Nephron progenitor cell (in vitro differentiated cells): ENCODE results near the gene SOHLH2.

Experiments used
- DNase-seq: peaks from one replicate; pipeline ENCODE4 v3.0.0; 2021
- H3K27ac Mint-ChIP-seq: 2 replicates; pipeline ENCODE4 v1.8.0; 2021; ENCODE audit warnings: mild to moderate bottlenecking, moderate library complexity, mixed read lengths
- H3K27me3 Mint-ChIP-seq: 2 replicates; pipeline ENCODE4 v1.8.0; 2021; ENCODE audit warnings: mild to moderate bottlenecking, low read depth, mixed read lengths; ENCODE audit not compliant: poor library complexity
- H3K36me3 Mint-ChIP-seq: 2 replicates; pipeline ENCODE4 v1.8.0; 2021; ENCODE audit warnings: low read depth, mixed read lengths
- H3K4me1 Mint-ChIP-seq: 2 replicates; pipeline ENCODE4 v1.8.0; 2021; ENCODE audit warnings: mixed read lengths
- H3K4me3 Mint-ChIP-seq: 2 replicates; pipeline ENCODE4 v1.8.0; 2021; ENCODE audit warnings: mild to moderate bottlenecking, moderate library complexity, mixed read lengths
- H3K9me3 Mint-ChIP-seq: 2 replicates; pipeline ENCODE4 v1.8.0; 2021; ENCODE audit warnings: mild to moderate bottlenecking, moderate library complexity, mixed read lengths
- CTCF ChIP-seq: fragments of 200-600 bp; sonication (generic); IDR thresholded peaks from 2 replicates; pipeline ENCODE4 v1.5.0; 2021; ENCODE audit warnings: antibody characterized with exemption

SOHLH2 gene

GRCh38 chr13:36163286-36163685 lies 51.1 kb downstream of the SOHLH2 start:
- Mint-ChIP-seq H3K27ac (no peak overlapping the region), H3K36me3 (no peaks in the 10 kb centered on the region), H3K4me1 (peaks cover 19% of the 10 kb centered on the region), H3K9me3 (no peaks in the 10 kb centered on the region), H3K27me3 (peaks cover 3% of the 10 kb centered on the region), H3K4me3 (no peak overlapping the region)
- DNase-seq, result no peak
- TF ChIP-seq CTCF, result no peak

- no peaks in the 10 kb centered on the region for H3K9me3 Mint-ChIP-seq
- no peak for DNase-seq
- peaks cover 20% of the 10 kb centered on the region for H3K27me3 Mint-ChIP-seq
- no peak for TF ChIP-seq CTCF
- H3K4me3 Mint-ChIP-seq, result no peak overlapping the region
- no peak overlapping the region for H3K27ac Mint-ChIP-seq
- no peaks in the 10 kb centered on the region for H3K36me3 Mint-ChIP-seq
- peaks cover 22% of the 10 kb centered on the region for H3K4me1 Mint-ChIP-seq
Observed at GRCh38 chr13:36160297-36160696, 54.1 kb downstream of the SOHLH2 start.

DNA sequence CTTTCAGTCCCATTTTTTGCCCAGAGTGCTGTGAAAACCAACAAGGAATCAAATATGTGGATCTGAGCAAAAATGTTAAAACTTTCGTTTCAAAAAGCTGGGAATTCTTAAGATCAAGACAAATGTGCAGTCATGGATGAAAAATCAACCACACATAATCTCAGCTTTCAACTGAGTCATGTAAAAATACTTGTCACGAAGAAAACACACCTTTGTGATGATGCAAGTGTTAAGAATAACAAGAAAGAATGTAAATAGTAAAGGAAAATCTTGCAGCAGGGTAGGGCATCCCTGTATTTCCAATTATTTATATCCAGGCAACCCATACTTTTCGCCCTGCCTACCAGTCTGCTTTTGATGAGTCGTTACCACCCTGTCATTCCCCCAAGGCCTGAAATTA lies 55.7 kb downstream of the SOHLH2 start:
- Mint-ChIP-seq H3K36me3 (no peaks in the 10 kb centered on the region), H3K9me3 (no peaks in the 10 kb centered on the region), H3K27ac (no peak overlapping the region), H3K4me1 (peaks cover 22% of the 10 kb centered on the region), H3K4me3 (no peak overlapping the region), H3K27me3 (peaks cover 37% of the 10 kb centered on the region)
- no peak for DNase-seq
- no peak for TF ChIP-seq CTCF

DNA sequence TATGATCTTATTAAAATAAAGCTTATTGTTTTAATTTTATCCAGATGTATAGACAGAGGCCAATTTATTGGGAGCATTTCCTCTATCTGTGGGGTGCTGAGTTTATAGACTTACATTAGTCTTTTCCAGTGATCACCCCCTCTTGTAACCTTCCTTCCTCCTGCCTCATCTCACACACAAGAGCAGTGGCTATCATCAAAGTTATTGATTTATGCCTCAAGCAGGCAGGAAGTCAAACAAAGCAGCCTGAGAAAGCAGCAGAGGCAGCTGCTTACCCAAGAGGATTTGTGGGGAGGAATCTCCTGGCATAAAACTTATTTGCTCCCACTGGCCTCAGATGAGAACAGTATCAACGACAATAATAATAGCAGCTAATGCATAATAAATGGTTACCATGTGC lies 56.9 kb downstream of the SOHLH2 start:
- H3K4me3 Mint-ChIP-seq, result no peak overlapping the region
- H3K36me3 Mint-ChIP-seq, result no peaks in the 10 kb centered on the region
- H3K27me3 Mint-ChIP-seq, result peaks cover 40% of the 10 kb centered on the region
- H3K9me3 Mint-ChIP-seq, result no peaks in the 10 kb centered on the region
- peaks cover 12% of the 10 kb centered on the region for H3K4me1 Mint-ChIP-seq
- no peak overlapping the region for H3K27ac Mint-ChIP-seq
- DNase-seq, result no peak
- TF ChIP-seq CTCF, result no peak

DNA sequence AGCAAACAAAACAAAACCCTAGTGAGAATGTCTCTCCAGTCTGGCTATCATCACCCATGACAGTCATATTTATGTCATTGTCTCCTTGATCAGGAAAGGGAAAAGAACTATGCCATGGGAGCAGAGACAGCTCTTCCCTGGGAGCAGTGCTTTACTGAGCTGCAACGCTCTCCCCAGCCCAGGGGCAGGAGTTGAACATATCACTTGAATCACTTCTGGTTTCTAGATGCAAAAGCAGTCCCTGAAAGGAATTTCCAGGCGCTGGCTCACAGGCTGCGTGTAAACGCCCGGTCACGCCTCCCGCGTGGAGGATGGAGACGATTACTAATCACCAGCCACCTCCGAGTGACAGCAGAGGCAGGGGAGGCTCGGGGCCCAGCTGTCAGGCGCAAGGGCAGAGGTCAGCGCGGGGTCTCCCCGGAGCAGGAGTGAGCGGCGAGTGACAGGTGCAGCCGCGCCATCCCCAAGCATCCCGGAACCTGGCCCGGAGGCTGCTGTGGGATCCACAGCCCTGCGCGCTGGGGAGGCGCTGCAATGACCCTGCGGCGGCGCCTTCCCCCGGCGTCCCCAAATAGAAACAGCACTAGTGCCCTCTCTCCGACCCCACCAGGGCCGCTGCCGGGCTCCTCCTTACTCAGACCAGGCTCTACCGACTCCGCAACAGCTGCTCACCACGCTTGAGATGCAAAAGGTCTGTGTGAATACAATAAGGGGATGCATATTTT lies 59.6 kb downstream of the SOHLH2 start:
- DNase-seq, result peak; percentile 65
- H3K4me1 Mint-ChIP-seq, result peaks cover 12% of the 10 kb centered on the region
- no peak for TF ChIP-seq CTCF

GRCh38 chr13:36151591-36151990 lies 62.8 kb downstream of the SOHLH2 start:
- Mint-ChIP-seq H3K4me1 (peaks cover 12% of the 10 kb centered on the region), H3K36me3 (no peaks in the 10 kb centered on the region), H3K27ac (no peak overlapping the region), H3K9me3 (peaks cover 15% of the 10 kb centered on the region), H3K4me3 (no peak overlapping the region), H3K27me3 (peaks cover 31% of the 10 kb centered on the region)
- no peak for TF ChIP-seq CTCF
- DNase-seq, result no peak

More for the DNA sequence above, 59.6 kb downstream of the SOHLH2 start:
- peaks cover 37% of the 10 kb centered on the region for H3K27me3 Mint-ChIP-seq
- H3K36me3 Mint-ChIP-seq, result no peaks in the 10 kb centered on the region
- peaks cover 11% of the 10 kb centered on the region for H3K9me3 Mint-ChIP-seq
- peak overlapping the region; percentile 74 for H3K4me3 Mint-ChIP-seq
- no peak overlapping the region for H3K27ac Mint-ChIP-seq
